Measurements from ENCODE around the gene POU6F2.

The POU6F2 gene

GRCh38 chr7:39199006-39199405 lies 221.3 kb downstream of the POU6F2 start:
- no peak for DNase-seq
- in situ Hi-C loops (cut with HindIII; ENCODE audit: low pct_ligation_motif_present, low pct_unique_long_range_greater_than_20kb, low sequenced_read_pairs): no loop called here

- DNase-seq: no peak
- in situ Hi-C loops (cut with HindIII; ENCODE audit: low pct_ligation_motif_present, low pct_unique_long_range_greater_than_20kb, low sequenced_read_pairs): no loop called here
These were observed 222.2 kb downstream of the POU6F2 start for GRCh38 chr7:39199951-39200350.

DNA sequence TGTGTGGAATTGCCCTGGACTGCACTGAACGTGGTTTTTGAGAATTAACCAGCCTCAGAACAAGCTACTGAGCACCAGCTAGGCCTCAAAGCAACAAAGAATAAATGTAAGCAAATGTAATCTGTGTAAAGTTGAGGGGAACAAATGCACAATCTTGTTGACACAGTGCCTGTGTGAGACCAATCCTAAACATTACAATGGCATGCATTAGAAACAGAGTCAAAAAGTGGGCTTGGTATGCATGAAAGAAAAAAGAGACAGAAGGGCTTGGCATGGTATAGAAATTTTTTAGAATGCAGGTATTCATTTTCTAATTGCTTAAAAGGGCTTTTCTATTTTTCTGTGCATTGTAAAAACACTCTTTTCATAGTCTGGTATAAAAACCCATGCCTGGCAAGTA lies 224.3 kb downstream of the POU6F2 start:
- no peak for DNase-seq
- in situ Hi-C loops (cut with HindIII; ENCODE audit: low pct_ligation_motif_present, low pct_unique_long_range_greater_than_20kb, low sequenced_read_pairs): no loop called here

DNA sequence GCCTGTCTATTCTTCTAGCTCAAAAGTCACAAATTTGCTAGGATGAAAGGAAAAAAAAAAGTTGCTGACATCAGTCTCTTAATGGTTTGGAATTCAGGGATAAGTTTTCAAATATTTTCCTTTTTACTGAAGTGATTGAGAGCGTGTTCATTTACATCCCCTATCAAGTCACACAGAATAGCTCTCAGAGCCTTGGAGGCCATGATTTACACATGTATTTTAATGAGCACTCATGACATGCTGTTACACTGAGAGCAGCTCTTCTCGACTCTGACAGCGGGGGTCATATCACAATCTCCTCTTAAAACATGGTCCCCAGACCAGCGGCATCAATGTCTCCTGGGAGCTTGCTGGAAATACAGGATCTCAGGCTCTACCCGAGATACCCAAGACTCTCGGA lies 232.7 kb downstream of the POU6F2 start:
- no peak for DNase-seq
- in situ Hi-C loops (cut with HindIII; ENCODE audit: low pct_ligation_motif_present, low pct_unique_long_range_greater_than_20kb, low sequenced_read_pairs): no loop called here

DNA sequence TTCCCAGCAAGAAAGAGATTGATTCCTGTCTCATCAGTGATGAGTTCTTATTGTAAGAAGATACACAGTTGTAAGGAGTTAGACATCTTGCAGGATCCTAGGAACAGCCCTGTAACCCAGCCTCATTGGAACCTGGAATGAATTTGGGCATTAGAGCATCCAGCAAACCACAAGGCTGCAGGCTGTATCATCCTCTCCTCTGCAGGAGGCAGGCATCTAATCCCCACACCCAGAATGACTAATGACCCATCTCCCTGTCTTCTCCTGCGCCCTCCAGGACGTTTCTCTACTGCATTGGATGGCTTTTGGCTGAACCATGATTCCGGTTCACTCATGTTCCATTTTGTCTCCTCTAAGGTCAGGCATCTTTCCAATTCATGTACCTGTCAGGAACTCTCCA lies 233.9 kb downstream of the POU6F2 start:
- no peak for DNase-seq
- in situ Hi-C loops (cut with HindIII; ENCODE audit: low pct_ligation_motif_present, low pct_unique_long_range_greater_than_20kb, low sequenced_read_pairs): no loop called here

- in situ Hi-C loops (cut with HindIII; ENCODE audit: low pct_ligation_motif_present, low pct_unique_long_range_greater_than_20kb, low sequenced_read_pairs): no loop called here
- no peak for DNase-seq
These were observed 235.2 kb downstream of the POU6F2 start for GRCh38 chr7:39212876-39213275.

DNA sequence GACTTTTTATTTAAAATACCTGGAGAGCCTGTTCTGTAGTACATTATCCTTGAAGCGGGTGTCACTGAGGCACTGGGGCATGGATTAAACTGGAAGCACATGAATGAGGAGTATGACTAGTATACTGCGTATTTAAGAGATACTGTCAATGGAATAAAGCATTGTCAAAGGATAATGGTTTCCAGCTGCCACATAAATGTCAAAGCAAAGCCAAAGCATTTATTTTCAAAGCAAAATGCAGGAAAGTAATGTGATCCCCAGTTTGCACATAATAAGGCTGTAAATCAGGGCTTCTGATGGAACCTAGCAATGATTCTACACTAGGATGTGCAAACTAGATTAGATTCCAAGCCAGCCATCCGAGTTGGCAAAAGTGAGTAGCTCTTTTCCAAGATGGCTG lies 240.1 kb downstream of the POU6F2 start:
- in situ Hi-C loops (cut with HindIII; ENCODE audit: low pct_ligation_motif_present, low pct_unique_long_range_greater_than_20kb, low sequenced_read_pairs): no loop called here
- no peak for DNase-seq

- in situ Hi-C loops (cut with HindIII; ENCODE audit: low pct_ligation_motif_present, low pct_unique_long_range_greater_than_20kb, low sequenced_read_pairs): no loop called here
- no peak for DNase-seq
These were observed 242.2 kb downstream of the POU6F2 start for GRCh38 chr7:39219869-39220268.

- DNase-seq: no peak
- in situ Hi-C loops (cut with HindIII; ENCODE audit: low pct_ligation_motif_present, low pct_unique_long_range_greater_than_20kb, low sequenced_read_pairs): no loop called here
These were observed 244.2 kb downstream of the POU6F2 start for GRCh38 chr7:39221901-39222300.

DNA sequence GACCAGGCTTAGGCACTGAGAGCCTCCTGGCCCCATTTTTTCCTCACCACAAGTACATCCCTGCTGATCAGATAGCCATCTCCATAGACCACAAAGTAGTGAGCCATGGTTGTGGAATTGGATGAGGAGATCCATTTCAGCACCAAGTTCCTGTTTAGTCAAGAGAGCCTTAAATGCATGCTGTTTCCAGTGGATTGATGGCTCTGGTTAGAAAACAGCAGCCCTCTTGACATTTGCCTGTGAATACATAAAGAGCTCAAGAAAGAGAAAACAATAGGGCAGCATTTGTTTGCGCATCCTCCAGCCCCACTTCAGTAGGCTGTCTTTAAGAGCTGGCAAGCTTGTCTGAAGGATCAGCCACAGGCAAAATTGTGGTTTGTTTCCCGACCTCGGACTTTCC lies 251.2 kb downstream of the POU6F2 start:
- DNase-seq: no peak
- in situ Hi-C loops (cut with HindIII; ENCODE audit: low pct_ligation_motif_present, low pct_unique_long_range_greater_than_20kb, low sequenced_read_pairs): no loop called here

DNA sequence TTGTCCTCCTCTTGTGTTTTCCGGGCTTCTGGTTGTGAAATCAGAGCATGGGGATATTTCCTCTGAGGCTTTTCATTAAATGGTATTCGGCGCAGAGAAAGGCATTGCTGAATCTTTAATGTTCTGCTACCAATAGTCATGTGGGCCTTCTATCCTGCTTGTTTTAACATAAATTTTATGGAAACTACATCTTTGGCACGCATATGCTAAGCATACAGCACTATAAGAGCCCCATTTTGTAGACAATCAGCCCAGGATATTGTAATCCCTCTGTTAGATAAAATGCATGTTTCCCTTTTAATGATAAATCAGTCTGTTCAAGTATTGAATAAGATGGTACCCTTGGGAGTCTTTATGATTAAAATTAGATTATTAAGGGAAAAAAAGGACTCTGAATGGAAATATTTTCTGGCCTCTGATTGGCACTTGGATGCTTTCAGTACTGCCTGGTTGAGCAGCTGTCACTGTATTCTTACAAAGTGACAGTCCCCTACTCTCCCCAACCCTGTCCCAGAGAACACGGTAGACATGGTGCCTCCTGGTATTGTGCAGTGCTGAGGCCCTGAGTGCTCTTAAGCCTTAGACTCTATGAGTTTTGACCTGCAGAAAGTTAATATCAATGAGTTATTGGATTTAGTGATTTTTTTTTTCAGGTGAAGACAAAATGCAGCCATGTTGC lies 256.3 kb downstream of the POU6F2 start:
- in situ Hi-C loops (cut with HindIII; ENCODE audit: low pct_ligation_motif_present, low pct_unique_long_range_greater_than_20kb, low sequenced_read_pairs): no loop called here
- DNase-seq: no peak

- no peak for DNase-seq
- in situ Hi-C loops (cut with HindIII; ENCODE audit: low pct_ligation_motif_present, low pct_unique_long_range_greater_than_20kb, low sequenced_read_pairs): no loop called here
These were observed 260.6 kb downstream of the POU6F2 start for GRCh38 chr7:39238234-39238869.

DNA sequence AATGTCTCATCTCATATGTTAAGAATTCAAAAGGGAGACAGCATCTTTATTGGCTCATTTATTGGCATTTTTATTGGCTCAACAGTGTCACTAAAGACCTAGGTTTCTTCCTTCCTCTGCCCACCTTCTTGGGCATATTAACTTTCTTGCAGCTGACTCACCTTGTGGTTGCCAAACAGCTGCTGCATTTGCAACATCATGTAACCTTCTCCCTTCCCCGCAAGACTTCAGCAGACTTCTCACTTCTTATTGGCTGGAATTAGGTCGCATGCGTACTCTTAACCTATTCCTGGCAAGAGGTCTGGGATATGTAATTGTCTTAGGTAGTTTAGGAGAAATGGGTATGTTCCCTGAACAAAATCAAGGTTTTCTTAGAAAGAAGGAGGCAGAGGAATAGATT lies 263.2 kb downstream of the POU6F2 start:
- in situ Hi-C loops (cut with HindIII; ENCODE audit: low pct_ligation_motif_present, low pct_unique_long_range_greater_than_20kb, low sequenced_read_pairs): no loop called here
- DNase-seq: no peak

GRCh38 chr7:39247576-39247975 lies 269.9 kb downstream of the POU6F2 start:
- no peak for DNase-seq
- in situ Hi-C loops (cut with HindIII; ENCODE audit: low pct_ligation_motif_present, low pct_unique_long_range_greater_than_20kb, low sequenced_read_pairs): no loop called here

GRCh38 chr7:39248041-39248691 lies 270.5 kb downstream of the POU6F2 start:
- DNase-seq: no peak
- in situ Hi-C loops (cut with HindIII; ENCODE audit: low pct_ligation_motif_present, low pct_unique_long_range_greater_than_20kb, low sequenced_read_pairs): no loop called here

DNA sequence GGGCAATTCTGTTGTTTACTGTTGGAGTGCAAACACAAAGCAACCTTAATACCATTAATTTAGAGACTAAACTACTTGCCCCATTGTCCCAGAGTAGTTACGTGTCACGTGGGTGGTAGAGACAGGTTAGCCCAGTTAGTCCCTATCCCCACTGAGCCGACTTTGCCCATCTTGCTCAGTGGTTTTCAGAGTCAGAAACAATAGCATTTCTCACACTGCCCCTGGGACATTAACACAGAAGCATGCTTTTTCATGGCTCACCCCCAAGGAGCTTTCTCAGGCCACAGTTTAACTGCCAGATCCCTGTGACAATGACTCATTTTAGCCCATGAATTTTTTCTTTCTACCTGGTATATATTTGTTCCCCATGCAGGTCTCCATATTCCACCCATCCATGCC lies 271.0 kb downstream of the POU6F2 start:
- in situ Hi-C loops (cut with HindIII; ENCODE audit: low pct_ligation_motif_present, low pct_unique_long_range_greater_than_20kb, low sequenced_read_pairs): no loop called here

GRCh38 chr7:39249635-39250152 lies 272.0 kb downstream of the POU6F2 start:
- DNase-seq: no peak
- in situ Hi-C loops (cut with HindIII; ENCODE audit: low pct_ligation_motif_present, low pct_unique_long_range_greater_than_20kb, low sequenced_read_pairs): no loop called here

More for the DNA sequence above, 271.0 kb downstream of the POU6F2 start:
- DNase-seq: no peak

GRCh38 chr7:39252916-39253315 lies 275.2 kb downstream of the POU6F2 start:
- no peak for DNase-seq

DNA sequence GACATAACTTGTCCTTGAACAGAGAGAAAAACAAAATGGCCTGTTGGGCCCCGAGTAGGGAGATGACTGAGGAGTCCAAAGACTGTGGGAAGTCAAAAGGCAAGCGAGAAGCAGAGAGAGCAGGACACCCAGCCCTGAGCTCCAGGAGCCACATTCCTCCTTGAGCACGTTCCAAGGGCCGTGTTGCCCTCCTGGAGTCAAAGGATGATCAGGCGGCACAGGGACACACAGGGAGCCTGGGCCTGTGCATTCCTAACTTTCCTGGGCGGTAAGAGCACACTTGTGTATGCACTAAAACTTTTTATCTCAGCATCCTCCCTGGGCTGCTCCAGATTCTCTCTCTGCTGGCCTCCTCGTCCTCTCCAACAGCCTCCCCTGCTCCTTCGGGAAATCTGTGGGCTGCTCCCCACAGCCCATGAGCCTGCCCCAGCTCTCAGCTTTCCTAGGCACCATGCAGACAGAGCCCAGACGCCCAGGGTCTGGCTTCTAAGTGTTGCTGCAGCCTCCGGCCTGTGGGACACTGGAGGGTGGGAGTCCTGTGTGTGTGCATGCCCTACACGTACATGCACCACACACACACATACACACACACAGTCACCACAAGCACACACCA lies 281.8 kb downstream of the POU6F2 start:
- in situ Hi-C loops (cut with HindIII; ENCODE audit: low pct_ligation_motif_present, low pct_unique_long_range_greater_than_20kb, low sequenced_read_pairs): no loop called here
- DNase-seq: no peak

More at GRCh38 chr7:39252916-39253315, 275.2 kb downstream of the POU6F2 start:
- in situ Hi-C loops (cut with HindIII; ENCODE audit: low pct_ligation_motif_present, low pct_unique_long_range_greater_than_20kb, low sequenced_read_pairs): no loop called here
